Neural progenitor cell (in vitro differentiated cells): ENCODE results near the gene PROC.

Experiments
- EZH2 ChIP-seq: fragments of 200-600 bp; sonication (generic); IDR thresholded peaks from 2 replicates; pipeline ENCODE4 v1.6.1; 2017; ENCODE audit warnings: antibody characterized with exemption, mild to moderate bottlenecking, moderate library complexity
- TF ChIP-seq, protein P1 (sequence below): fragments of 200-600 bp; sonication (generic); IDR thresholded peaks from 2 replicates; pipeline ENCODE4 v1.5.1; 2017; ENCODE audit warnings: antibody characterized with exemption, mild to moderate bottlenecking

DNA sequence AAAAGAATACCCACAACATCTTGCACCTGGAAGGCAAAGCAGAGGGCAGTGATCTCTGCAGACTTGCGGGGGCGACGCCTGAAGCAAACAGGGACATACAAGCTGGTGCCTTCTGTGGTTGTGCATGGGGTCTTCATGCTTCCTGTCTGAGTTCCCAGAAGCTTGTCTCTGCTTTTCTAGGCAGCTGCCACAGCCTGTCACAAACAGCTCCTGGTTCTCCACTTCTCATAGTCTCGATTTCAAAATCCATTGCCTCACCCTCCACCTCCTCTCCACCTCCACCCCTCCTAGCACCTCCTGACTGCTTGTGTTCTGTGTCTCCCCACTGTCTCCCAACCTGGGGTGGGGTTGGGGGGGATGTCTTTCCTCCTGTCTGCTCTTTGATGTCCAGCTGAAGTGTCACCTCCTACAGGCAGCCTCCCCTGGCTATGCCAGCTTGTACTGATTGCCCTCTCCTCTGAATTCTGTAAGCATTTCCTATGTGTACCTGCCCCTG lies 1.7 kb upstream of the PROC start:
- TF ChIP-seq, protein P1, sequence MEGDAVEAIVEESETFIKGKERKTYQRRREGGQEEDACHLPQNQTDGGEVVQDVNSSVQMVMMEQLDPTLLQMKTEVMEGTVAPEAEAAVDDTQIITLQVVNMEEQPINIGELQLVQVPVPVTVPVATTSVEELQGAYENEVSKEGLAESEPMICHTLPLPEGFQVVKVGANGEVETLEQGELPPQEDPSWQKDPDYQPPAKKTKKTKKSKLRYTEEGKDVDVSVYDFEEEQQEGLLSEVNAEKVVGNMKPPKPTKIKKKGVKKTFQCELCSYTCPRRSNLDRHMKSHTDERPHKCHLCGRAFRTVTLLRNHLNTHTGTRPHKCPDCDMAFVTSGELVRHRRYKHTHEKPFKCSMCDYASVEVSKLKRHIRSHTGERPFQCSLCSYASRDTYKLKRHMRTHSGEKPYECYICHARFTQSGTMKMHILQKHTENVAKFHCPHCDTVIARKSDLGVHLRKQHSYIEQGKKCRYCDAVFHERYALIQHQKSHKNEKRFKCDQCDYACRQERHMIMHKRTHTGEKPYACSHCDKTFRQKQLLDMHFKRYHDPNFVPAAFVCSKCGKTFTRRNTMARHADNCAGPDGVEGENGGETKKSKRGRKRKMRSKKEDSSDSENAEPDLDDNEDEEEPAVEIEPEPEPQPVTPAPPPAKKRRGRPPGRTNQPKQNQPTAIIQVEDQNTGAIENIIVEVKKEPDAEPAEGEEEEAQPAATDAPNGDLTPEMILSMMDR, result no peak
- TF ChIP-seq EZH2, result no peak
